Measurements from ENCODE around the gene ARHGAP8.
"Not testable (repeated sequence)": the region's sequence is repeated elsewhere in the genome, so short reads cannot be mapped to it uniquely, and the experiment has no call there.

The ARHGAP8 gene

DNA sequence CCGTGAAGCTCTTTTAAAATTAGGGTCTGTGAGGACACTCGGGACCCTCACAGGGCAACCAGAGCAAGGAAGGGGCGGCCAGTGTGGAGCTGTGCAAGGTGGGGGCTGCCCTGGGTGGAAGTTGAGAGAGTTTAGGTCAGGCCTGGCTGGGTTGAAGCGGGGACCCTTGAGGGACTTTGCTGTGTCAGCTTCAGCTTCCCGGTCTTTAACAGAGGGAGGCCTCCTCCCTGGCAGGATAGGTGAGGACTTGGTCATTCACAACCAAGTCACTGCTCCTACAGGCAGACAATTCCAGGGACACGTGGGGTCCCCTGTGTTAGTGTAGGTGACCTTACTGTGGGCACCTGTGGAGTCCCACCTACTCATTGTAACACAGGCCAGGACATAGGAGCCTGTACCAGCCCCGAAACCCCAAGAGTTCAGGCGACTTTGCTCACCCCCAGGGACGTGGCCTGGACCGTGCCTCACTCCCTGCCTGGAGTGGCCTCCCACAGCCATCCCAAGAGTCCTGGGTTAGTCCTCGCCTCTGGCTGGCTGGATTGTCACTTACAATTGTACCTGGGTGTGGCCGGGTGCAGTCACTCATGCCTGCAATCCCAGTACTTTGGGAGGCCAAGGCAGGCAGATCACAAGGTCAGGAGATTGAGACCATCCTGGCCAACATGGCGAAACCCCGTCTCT lies 18.8 kb upstream of the ARHGAP8 start:
- H3K27ac ChIP-seq (ENCODE audit: low read depth, low read length, severe bottlenecking): no peak overlapping the region
- H3K9me3 ChIP-seq (ENCODE audit: control insufficient read depth, low read length): no peaks in the 10 kb centered on the region
- peaks cover 15% of the 10 kb centered on the region for H3K36me3 ChIP-seq (ENCODE audit: control insufficient read depth, insufficient read depth, low read length)
- H3K4me3 ChIP-seq (ENCODE audit: extremely low read depth, insufficient read depth, low read length, poor library complexity, severe bottlenecking): no peak overlapping the region
- peaks cover 18% of the 10 kb centered on the region for H3K4me1 ChIP-seq (ENCODE audit: control insufficient read depth, insufficient read depth, low read length, poor library complexity, severe bottlenecking)
- 82 to 87% methylated on average over 10 to 11 of the region's 14 CpGs for WGBS, 2 experiments (ENCODE audit: insufficient coverage in 2 of 2)

DNA sequence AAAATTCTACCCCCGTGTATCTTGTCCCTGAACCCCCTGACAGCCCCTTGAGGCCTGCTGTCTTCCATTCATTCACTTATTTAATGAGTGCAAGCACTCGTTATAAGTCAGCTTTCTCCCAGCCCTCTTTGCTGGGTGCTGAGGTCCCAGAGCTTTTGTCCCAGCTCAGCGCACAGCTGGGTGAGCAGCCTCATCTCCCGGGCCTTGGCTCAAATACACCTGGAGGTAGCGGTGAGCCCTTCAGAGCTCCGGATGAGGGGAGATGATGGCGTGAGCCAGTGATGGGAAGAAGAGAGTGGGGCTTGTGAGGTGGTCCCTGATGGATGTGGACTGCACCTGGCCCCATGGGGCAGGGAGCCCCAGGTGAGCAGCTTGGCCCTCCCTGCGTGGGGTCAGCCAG lies 18.1 kb upstream of the ARHGAP8 start:
- H3K9me3 ChIP-seq (ENCODE audit: control insufficient read depth, low read length): no peaks in the 10 kb centered on the region
- no peak overlapping the region for H3K27ac ChIP-seq (ENCODE audit: low read depth, low read length, severe bottlenecking)
- H3K4me3 ChIP-seq (ENCODE audit: extremely low read depth, insufficient read depth, low read length, poor library complexity, severe bottlenecking): no peak overlapping the region
- peaks cover 24% of the 10 kb centered on the region for H3K4me1 ChIP-seq (ENCODE audit: control insufficient read depth, insufficient read depth, low read length, poor library complexity, severe bottlenecking)
- peaks cover 11% of the 10 kb centered on the region for H3K36me3 ChIP-seq (ENCODE audit: control insufficient read depth, insufficient read depth, low read length)
- WGBS, 2 experiments (ENCODE audit: insufficient coverage in 2 of 2): 80 to 89% methylated on average over 7 to 8 of the region's 8 CpGs

DNA sequence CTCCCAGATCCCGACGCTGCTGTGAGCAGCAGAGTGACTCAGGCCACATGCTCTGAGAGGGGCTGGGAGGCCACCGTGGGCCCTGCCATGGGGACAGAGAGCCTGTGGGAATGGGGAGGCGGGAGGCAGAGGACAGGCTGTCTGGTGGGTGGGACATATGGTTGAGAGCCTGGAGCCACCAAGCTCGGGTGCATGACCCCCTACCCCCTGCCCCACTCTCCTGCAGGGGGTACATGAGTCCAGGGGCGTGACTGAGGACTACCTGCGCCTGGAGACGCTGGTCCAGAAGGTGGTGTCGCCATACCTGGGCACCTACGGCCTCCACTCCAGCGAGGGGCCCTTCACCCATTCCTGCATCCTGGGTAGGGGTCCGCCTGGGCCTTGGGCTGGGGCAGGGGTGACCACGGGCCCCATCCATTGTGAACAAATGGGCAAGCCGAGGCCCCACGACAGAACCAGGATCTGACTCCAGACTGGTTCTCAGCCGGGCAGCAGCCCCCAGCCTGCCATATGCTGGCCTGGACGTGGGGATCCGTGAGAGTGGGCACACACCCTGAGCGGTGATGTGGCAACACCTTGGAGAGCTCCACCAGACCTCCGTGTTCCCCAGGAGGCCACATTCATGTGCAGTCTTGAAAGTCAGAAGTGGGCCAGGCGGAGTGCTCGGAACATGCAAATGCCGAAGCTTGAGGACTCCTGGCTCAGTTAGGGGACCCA lies 17.4 kb upstream of the ARHGAP8 start:
- no peak overlapping the region for H3K4me3 ChIP-seq (ENCODE audit: extremely low read depth, insufficient read depth, low read length, poor library complexity, severe bottlenecking)
- WGBS, 2 experiments (ENCODE audit: insufficient coverage in 2 of 2): 88 to 89% methylated on average over 17 to 23 of the region's 23 CpGs
- no peaks in the 10 kb centered on the region for H3K9me3 ChIP-seq (ENCODE audit: control insufficient read depth, low read length)
- H3K27ac ChIP-seq (ENCODE audit: low read depth, low read length, severe bottlenecking): no peak overlapping the region
- peaks cover 31% of the 10 kb centered on the region for H3K4me1 ChIP-seq (ENCODE audit: control insufficient read depth, insufficient read depth, low read length, poor library complexity, severe bottlenecking)
- H3K36me3 ChIP-seq (ENCODE audit: control insufficient read depth, insufficient read depth, low read length): peaks cover 9% of the 10 kb centered on the region

DNA sequence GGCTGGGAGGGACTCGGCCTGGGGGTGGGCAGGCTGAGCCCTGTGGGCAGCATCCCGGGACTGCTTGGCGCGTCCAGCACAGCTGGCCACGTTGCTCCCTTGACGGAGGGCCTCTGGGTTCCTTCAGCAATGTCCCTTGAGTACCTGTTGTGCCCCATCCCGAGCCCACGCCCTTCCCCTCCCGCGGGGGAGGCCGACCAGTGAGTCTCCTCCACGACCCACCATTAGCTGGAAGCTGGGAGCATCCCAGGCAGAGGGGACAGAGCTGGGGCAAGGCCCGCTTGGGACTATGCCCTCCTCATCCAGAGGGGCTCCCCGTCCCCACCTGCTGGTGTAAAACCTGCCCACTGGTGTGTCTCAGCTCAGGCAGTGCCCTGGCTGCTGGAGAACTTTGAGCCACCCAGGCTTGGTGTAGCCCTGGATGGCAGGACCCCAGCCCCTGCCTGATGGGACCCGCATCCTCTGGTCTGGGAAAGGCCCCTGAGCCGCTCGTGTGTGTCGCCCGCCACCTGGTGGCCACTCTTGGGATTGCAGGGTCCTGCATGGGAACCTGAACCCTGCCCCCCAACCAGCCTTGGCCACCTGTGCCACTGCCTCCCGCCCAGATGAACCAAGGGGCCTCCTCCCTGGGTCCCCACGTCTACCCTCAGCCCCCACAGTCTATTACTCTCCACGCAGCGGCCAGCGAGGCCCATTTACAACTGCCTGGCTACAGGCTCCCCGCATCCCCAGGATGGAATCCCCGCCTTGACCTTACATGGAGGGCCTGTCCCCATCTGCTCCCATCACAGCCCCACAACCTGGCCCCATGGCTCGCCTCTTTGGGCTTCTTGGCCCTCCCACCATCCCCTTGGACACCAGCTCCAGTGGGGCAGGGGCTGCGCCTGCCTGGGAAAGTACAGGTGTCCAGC lies 16.6 kb upstream of the ARHGAP8 start:
- peaks cover 34% of the 10 kb centered on the region for H3K4me1 ChIP-seq (ENCODE audit: control insufficient read depth, insufficient read depth, low read length, poor library complexity, severe bottlenecking)
- no peaks in the 10 kb centered on the region for H3K9me3 ChIP-seq (ENCODE audit: control insufficient read depth, low read length)
- H3K36me3 ChIP-seq (ENCODE audit: control insufficient read depth, insufficient read depth, low read length): peaks cover 4% of the 10 kb centered on the region
- H3K27ac ChIP-seq (ENCODE audit: low read depth, low read length, severe bottlenecking): no peak overlapping the region
- WGBS, 2 experiments (ENCODE audit: insufficient coverage in 2 of 2): 36 to 41% methylated on average over 27 of the region's 28 CpGs
- no peak overlapping the region for H3K4me3 ChIP-seq (ENCODE audit: extremely low read depth, insufficient read depth, low read length, poor library complexity, severe bottlenecking)

DNA sequence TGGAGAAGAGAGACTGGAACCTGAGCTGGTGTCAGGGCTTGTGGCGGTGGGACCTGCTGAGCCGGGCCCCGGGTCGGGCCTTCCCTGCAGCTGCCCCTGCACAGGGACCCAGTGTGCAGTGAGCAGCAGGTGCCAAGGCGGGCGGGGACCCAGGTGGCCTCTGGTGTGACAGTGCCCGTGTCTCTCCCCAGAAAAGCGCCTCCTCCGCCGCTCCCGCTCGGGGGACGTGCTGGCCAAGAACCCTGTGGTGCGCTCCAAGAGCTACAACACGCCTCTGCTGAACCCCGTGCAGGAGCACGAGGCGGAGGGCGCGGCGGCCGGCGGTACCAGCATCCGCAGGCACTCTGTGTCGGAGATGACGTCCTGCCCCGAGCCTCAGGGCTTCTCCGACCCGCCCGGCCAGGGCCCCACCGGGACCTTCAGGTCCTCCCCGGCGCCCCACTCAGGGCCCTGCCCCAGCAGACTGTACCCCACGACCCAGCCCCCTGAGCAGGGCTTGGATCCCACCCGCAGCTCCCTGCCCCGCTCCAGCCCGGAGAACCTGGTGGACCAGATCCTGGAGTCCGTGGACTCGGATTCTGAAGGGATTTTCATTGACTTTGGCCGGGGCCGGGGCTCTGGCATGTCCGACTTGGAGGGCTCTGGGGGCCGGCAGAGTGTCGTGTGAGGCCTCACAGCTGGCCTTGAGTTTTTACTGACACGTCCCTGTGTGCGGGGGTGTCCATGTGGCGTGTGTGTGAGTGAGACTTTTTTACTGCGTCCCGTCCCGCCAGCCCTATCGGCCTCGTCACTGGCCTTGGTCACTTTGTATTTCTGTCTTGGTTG lies 15.6 kb upstream of the ARHGAP8 start:
- Histone ChIP-seq H3K9me3 (ENCODE audit: control insufficient read depth, low read length) (no peaks in the 10 kb centered on the region), H3K27ac (ENCODE audit: low read depth, low read length, severe bottlenecking) (no peak overlapping the region), H3K36me3 (ENCODE audit: control insufficient read depth, insufficient read depth, low read length) (peaks cover under 1% of the 10 kb centered on the region), H3K4me3 (ENCODE audit: extremely low read depth, insufficient read depth, low read length, poor library complexity, severe bottlenecking) (no peak overlapping the region), H3K4me1 (ENCODE audit: control insufficient read depth, insufficient read depth, low read length, poor library complexity, severe bottlenecking) (peaks cover 34% of the 10 kb centered on the region)
- WGBS, 2 experiments (ENCODE audit: insufficient coverage in 2 of 2): 89 to 91% methylated on average over 50 to 52 of the region's 52 CpGs

DNA sequence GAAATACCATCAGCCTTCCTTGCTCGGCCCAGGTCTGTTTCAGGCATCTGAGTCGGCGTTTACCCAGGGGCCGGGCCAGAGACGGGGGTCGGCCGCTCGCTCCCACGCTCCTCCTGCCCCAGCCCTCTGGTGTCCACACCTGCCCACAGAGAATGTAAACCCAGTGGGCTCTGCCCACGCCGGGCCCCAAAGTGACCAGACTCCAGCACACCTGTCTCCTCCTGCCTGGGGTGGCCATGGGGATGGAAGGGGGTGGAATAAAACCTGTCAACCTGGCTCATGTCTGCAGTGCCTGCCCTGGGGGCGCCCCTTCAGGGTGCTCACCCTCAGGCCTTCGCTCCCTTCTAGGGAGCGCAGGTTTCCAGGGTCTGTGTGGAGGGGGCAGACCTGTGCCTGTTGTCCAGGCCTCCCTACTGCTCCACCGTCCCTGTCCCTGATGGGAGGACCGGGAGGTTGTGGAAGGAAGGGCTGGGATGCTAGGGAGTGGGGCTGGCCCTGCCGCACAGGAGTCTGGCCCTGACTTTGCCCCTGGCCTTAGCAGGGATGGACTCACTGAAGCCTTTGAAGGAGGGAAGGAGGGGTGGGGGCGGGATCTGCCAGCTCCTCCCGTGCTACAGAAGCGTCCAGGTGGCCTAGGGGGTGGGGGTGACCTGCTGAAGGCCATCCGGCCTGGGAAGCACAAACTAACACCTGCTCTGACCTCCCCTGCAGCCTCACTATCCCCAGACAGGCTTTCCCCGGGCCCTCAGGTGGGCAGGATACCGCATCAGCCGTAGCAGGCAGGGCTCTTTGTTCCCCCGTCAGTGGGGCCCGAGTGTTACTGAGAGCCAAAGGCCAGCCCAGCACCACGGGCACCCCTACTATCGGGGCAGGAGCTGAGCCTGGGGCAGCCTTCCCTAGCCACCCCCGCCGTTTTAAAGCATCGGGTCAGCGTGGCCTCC lies 14.7 kb upstream of the ARHGAP8 start:
- Histone ChIP-seq H3K27ac (ENCODE audit: low read depth, low read length, severe bottlenecking) (no peak overlapping the region), H3K4me3 (ENCODE audit: extremely low read depth, insufficient read depth, low read length, poor library complexity, severe bottlenecking) (no peak overlapping the region)
- 68 to 79% methylated on average over 19 to 23 of the region's 32 CpGs for WGBS, 2 experiments (ENCODE audit: insufficient coverage in 2 of 2)

DNA sequence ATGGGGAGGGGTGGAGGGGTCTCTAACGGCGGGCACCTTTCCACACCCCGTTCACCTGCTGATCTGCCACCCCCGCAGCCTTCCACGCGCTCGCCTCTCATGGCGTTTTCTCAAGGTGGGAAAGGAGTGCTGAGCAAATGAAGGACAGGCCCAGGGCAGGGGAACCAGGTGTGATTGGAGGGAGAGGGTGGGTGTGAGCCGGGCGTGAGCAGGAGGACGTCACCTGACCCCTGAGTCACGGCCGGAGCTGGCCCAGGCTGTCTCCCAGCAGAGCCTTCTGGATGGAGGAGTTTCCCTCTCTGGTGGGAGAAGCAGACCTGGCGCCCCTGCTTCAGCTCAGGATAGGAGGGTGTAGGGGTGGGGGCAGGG lies 14.0 kb upstream of the ARHGAP8 start:
- Histone ChIP-seq H3K36me3 (ENCODE audit: control insufficient read depth, insufficient read depth, low read length) (no peaks in the 10 kb centered on the region), H3K4me3 (ENCODE audit: extremely low read depth, insufficient read depth, low read length, poor library complexity, severe bottlenecking) (no peak overlapping the region), H3K9me3 (ENCODE audit: control insufficient read depth, low read length) (no peaks in the 10 kb centered on the region), H3K4me1 (ENCODE audit: control insufficient read depth, insufficient read depth, low read length, poor library complexity, severe bottlenecking) (peaks cover 34% of the 10 kb centered on the region), H3K27ac (ENCODE audit: low read depth, low read length, severe bottlenecking) (no peak overlapping the region)
- WGBS, 2 experiments (ENCODE audit: insufficient coverage in 2 of 2): 53 to 65% methylated on average over 3 to 8 of the region's 14 CpGs

More for the DNA sequence above, 14.7 kb upstream of the ARHGAP8 start:
- H3K4me1 ChIP-seq (ENCODE audit: control insufficient read depth, insufficient read depth, low read length, poor library complexity, severe bottlenecking): peaks cover 34% of the 10 kb centered on the region
- no peaks in the 10 kb centered on the region for H3K9me3 ChIP-seq (ENCODE audit: control insufficient read depth, low read length)
- H3K36me3 ChIP-seq (ENCODE audit: control insufficient read depth, insufficient read depth, low read length): no peaks in the 10 kb centered on the region

DNA sequence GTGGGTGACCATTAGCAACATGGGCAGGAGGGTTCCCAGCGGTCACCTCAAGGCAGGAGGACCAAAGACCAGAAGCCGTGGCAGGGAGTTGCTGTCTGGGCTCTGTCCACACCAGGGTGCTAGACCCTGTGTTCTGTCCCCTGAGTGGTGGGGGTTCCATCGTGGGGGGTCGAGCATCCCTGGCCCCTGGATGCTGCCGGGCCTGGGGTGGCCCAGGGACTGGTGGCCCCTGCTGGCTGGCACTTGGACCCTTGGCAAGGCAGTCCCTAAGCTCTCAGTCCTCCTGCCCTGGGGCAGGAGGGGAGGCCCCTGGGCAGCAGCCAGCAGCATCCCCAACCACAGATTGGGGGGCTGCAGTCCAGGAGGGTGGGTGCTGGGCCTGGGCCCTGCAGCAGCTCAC lies 13.4 kb upstream of the ARHGAP8 start:
- 90 to 93% methylated on average over 5 of the region's 5 CpGs for WGBS, 2 experiments (ENCODE audit: insufficient coverage in 2 of 2)
- no peak overlapping the region for H3K4me3 ChIP-seq (ENCODE audit: extremely low read depth, insufficient read depth, low read length, poor library complexity, severe bottlenecking)
- H3K4me1 ChIP-seq (ENCODE audit: control insufficient read depth, insufficient read depth, low read length, poor library complexity, severe bottlenecking): peaks cover 34% of the 10 kb centered on the region
- no peaks in the 10 kb centered on the region for H3K9me3 ChIP-seq (ENCODE audit: control insufficient read depth, low read length)
- no peak overlapping the region for H3K27ac ChIP-seq (ENCODE audit: low read depth, low read length, severe bottlenecking)
- H3K36me3 ChIP-seq (ENCODE audit: control insufficient read depth, insufficient read depth, low read length): no peaks in the 10 kb centered on the region

DNA sequence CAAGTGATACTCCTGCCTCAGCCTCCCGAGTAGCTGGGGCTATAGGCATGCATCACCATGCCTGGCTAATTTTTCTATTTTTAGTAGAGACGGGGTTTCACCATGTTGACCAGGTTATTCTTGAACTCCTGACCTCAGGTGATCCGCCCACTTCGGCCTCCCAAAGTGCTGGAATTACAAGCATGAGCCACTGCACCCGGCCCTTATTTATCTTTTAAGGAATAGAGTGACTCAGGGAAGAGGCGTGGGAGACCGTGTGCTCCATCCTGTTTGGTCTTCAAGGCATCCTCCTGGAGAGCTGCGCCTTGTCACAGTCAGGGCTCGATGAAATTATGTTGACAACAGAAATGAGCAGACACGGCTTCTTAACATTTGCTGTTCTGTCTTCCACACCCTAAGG lies 12.7 kb upstream of the ARHGAP8 start:
- WGBS, 2 experiments (ENCODE audit: insufficient coverage in 2 of 2): 66 to 72% methylated on average over 7 to 10 of the region's 10 CpGs
- peaks cover 34% of the 10 kb centered on the region for H3K4me1 ChIP-seq (ENCODE audit: control insufficient read depth, insufficient read depth, low read length, poor library complexity, severe bottlenecking)
- not testable (repeated sequence) for H3K4me3 ChIP-seq (ENCODE audit: extremely low read depth, insufficient read depth, low read length, poor library complexity, severe bottlenecking); H3K36me3 ChIP-seq (ENCODE audit: control insufficient read depth, insufficient read depth, low read length); H3K9me3 ChIP-seq (ENCODE audit: control insufficient read depth, low read length); H3K27ac ChIP-seq (ENCODE audit: low read depth, low read length, severe bottlenecking)
